Measurements from ENCODE around the gene HSPB8.

Gene HSPB8

DNA sequence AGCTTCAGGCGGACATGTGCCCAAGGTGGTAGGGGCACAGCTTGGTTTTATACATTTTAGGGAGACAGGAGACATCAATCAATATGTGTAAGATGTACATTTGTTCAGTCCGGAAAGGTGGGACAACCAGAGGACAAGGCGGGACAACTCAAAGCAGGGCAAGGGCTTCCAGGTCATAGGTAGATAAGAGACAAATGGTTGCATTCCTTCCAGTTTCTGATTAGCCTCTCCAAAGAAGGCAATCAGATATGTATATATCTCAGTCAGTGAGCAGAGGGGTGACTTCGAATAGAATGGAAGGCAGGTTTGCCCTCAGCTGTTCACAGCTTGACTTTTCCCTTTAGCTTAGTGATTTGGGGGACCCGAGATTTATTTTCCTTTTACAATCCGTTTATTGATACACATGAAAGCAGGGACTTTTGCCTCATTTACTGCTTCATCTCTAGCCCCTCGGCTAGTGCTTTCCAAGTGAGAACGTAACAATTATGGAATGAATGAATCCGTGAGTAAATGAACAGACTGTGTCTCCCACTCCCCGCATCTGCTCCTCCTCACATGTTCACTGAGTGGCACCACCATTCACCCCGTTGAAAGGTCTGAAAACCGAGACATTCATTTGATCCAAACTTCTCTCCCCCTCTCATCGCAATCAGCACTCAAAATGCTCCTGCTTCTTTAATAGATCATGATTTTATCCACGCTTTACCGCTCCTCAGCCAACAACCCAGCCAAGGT lies 6.9 kb upstream of the HSPB8 start:
- DNase-seq, result no peak

DNA sequence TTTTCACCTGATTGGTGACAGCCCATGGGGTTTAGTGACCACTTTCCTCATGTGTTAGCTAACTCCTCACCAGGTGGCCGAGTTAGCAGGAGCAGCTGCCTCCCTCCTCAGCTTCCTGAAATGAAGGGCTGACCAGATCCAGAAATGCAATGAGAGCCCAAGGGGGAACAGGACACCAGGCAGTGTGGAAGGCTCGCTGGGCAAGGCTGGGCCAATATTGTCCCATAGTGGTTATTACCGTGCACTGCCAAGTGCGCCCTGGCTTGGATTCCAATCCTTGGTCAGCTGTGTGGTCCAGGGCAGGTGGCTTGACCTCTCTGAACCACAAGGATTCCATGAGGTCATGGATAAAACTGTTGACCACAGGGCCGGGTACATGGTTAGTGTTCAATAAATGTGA lies 3.6 kb upstream of the HSPB8 start:
- no peak for DNase-seq

DNA sequence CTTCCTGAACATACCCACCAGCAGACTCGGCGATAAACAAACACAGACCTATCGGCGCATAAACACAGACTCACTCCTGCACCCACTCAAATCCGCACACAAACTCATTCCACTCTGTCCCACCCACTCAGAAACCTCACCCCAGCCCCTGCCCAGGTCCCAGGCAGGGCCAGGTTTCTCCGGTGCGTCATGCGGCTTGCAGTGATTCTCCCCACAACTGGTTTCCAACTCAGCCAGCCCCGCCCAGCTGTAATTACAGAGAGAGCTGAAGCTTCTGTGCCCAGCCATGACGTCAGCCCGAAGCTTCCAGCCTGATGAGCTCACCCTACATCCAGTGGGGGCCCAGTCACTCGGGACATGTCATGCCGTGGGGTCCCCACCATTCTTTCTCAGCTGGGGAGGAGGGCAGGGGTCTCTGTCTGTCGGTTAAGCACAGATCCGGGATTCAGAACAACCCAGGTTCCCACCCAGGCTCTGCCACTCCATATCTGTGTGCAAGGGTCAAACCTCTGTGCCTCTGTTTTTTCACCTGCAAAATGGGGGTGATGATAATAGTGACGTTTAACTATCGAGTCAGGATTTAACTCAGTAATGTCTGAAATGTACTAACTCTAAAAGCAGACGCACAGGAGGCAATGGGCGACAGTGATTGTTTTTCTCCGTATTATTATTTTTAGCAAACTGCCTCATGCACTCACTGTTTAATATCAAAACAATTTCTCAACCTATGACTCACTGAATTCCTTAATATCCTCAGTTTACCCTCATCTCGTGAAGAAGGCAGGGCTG lies 2.3 kb upstream of the HSPB8 start:
- DNase-seq, result no peak

DNA sequence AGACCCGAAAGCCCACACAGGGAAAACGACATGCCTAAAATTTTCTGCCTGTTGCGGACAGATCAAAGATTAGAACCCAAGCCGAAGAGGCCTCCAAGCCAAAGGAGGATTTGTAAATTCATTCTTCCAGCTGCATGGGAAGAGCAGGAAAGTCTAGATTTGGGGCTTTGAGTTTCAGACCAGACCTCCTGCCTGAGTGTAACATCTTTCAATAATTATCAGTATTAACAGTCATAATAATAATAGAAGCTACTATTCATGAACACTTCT lies 1.7 kb upstream of the HSPB8 start:
- no peak for DNase-seq

DNA sequence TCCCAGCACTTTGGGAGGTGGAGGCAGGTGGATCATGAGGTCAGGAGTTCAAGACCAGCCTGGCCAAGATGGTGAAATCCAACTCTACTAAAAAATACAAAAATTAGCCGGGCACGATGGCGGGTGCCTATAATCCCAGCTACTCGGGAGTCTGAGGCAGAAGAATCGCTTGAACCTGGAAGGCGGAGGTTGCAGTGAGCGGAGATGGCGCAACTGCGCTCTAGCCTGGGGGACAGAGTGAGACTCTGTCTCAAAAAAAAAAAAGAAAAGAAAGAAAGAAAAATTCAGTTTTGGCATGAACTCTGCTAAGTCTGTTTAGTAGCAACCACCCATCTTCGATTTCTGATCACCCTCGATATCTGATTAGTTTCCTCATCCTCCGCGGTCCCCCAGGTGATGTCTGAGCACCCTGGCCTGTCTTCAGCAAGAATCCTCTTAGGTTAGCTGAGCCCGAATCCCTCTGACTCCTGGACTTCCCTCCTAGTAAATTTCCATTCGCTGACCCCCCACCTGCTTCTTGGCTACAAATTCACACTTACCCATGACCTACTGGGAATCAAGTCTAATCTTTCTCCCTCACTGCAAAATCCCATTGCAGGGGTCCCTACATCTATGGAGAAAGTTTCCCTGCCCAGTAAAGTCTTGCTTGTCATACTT lies 879 bp upstream of the HSPB8 start:
- no peak for DNase-seq

DNA sequence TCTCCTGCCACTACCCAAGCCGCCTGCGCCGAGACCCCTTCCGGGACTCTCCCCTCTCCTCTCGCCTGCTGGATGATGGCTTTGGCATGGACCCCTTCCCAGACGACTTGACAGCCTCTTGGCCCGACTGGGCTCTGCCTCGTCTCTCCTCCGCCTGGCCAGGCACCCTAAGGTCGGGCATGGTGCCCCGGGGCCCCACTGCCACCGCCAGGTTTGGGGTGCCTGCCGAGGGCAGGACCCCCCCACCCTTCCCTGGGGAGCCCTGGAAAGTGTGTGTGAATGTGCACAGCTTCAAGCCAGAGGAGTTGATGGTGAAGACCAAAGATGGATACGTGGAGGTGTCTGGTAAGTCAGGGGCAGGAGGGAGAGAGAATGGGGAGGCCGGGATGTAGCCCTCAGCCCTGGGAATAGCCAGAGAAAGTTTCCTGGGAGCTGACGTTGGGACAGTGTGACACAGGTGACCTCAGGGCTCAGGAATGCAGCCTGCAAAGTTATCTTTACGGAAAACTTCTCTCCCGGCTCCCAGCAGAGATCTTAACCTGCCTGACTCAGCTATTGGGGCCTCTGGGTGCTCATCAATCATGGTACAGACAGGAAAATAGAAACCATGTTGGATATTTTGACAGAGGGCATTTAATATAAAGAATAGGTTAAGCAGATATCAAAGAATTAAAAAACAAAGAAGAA lies 747 bp downstream of the HSPB8 start:
- DNase-seq, result no peak

DNA sequence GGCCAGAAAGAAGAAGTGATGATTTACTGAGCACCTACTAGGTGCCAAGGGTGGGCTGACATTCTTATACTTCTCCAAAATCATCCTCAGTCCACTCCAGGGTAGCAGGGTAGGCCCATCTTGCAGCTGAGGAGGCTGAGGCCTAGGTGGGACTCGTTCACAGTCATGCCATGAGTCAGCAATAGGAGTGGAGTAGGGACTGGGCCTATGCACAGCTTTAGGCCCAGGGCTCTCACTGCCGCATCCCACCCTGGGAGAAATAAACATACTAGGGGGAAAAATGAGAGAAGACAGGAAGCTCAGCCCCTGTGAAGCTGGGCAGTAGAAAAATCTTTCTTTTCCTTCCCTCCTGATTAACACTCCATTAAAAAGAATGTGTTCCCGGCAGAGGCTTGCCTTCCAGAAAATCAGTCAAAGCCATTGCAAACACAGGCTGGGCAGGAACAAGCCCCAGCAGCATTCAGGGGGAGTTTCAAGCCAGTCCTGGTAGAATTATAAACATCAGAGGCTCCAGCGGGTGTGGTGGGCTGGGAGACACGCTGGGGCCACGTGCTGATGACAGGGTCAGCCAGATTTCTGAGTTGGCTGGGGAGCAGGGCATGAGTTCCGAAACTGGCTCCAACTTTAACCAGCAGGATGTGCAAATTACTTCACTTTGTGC lies 1.8 kb downstream of the HSPB8 start:
- DNase-seq, result no peak

DNA sequence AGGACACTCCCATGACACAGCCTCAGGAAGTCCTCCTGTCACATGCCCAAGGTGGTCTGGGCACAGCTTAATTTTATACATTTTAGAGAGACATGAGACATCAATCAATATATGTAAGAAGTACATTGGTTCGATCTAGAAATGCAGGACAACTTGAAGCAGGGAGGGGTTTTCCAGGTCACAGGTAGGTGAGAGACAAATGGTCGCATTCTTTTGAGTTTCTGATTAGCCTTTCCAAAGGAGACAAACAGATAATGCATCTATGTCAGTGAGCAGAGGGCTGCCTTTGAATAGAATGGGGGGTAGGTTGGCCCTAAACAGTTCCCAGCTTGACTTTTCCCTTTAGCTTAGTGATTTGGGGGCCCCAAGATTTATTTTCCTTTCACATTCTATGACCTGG lies 2.5 kb downstream of the HSPB8 start:
- no peak for DNase-seq

DNA sequence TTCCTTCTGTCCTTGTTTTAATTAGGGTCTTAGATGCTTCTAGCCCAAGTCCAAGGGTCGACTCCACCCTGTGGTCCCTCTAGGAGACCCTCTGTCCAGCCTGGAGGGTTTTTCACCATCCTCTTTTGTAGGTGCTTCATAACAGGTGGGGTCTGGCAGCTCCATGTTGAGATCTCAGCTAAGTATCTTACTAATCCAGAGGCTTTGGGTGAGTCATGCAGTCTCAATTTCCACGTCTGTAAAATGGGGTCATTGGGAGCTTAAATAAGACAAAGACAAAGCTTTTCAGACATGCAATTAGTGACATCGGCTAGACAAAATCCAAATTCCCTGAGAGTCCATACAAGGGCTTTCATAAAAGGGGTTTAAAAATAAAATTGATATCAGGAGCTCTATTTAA lies 3.2 kb downstream of the HSPB8 start:
- DNase-seq, result no peak

DNA sequence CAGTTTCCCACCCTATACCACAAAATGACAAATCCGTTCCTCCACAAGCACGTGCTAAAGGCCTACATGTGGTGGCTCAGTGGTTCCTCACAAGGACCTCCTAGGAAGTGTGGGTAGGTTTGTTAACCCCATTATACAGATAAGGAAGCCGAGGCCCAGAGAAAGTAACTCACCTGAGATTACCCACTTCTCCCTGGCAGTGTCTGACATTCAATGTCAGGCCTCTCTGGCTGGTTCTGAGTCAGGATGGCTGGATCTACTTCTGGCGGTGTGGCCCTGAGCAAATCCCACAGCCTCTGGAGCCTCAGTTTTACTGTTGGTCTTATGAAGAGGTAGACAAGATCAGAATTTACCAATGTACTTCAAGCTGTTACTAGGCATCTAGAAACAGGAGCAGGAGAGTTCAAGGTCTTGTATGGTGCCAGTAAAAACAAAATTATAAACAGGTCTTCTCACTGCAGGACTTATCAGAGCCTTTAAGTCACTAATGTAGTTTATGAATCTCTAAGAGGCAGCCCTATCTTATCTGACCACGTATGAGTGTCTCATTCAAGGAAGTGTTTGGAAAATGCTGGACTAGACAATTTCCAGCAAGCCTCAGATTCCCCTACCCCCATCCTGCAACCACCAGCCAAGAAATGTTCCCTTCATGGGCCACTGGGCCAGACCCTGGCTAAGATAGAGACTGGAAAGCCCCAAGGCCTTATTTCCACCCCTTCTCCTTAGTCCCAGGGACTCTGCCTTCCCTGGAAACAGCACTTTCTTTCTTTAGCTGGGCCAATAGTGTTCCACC lies 4.2 kb downstream of the HSPB8 start:
- no peak for DNase-seq

DNA sequence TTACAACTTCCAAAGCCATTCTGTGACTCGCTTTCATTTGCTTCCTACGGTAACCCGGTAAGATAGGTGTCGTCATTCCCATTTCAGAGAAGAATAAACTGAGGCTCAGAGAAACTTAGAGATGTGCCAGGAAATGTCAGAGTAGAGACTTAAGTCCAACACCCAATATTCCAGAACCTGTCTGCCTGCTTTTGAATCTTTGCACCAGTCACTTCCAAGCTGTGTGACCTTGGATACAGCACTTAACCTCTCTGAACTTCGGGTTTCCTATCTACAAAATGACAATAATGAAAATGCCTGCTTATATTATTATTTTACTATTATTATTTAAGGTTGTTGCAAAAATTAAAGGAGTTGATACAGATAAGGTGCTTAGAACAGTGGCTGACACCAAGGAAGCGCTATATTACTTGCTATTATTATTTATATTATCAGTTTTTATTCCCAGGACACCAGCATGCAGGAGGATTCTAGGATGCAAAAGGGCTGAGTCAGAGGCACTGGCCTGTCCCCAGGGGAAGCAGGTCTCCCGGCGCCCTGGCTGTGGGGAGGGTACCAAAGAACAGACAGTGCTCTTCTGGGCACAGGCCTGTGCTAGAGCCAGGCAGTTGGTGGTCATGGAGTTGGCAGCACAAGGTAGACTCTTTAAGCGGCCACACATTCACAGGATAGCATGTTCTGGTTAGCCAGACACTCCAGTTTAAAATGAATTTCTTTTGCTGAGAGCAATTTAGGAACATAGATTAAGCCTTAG lies 5.4 kb downstream of the HSPB8 start:
- no peak for DNase-seq

DNA sequence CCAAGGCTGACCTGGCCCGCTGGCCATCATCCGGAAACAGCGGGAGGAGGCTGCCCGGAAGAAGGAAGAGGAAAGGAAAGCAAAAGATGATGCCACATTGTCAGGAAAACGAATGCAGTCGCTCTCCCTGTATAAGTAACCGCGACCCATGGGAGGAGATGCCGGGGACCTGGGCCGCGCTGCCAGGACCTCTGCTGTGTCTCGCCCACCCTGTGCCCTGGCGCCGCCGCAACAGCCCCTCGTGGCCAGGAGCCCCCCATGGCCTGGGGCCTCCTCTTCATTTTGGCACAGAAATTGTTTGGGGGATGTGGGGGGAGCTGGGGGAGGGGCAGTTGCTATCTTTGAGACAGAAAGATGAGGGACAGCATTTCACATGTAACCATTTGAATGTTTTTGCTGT lies 16.5 kb downstream of the HSPB8 start:
- no peak for DNase-seq

DNA sequence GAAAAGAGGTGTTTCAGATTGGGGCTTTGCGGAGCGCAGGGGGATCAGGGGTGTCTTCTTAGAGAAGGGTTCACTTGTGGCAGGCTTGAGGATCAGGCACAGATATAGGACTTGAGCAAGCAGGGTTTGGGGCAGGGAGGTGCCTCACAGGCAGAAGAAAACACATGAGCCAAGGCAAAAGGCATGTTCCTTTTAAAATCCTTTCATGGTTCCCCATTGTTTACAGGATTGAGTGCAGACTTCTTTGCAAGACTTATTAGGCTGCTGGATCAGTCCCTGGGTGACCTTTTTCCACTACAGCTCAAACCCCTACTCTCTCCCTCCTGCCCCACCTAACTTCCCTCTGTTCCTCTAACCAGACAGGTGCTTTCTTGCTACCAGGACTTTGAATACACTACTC lies 19.7 kb downstream of the HSPB8 start:
- no peak for DNase-seq

DNA sequence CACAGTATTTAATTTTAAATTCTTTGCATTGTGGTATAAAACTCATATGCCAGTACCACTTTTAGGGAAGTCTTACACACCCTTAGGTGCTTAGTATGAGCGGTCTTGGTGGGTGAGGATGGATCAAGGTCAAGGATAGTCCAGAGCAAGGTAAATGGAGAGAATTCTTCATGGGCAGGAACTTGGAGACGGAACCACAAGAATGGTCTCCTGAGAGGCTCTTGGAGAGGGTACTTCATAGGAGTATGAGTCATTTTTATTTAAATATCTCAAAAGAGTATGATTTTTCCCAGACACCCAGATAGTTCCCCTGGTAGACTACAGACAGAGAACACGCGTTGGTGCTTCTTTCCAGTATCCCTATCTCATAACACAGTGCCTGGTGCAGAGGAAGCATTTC lies 21.9 kb downstream of the HSPB8 start:
- DNase-seq, result no peak

DNA sequence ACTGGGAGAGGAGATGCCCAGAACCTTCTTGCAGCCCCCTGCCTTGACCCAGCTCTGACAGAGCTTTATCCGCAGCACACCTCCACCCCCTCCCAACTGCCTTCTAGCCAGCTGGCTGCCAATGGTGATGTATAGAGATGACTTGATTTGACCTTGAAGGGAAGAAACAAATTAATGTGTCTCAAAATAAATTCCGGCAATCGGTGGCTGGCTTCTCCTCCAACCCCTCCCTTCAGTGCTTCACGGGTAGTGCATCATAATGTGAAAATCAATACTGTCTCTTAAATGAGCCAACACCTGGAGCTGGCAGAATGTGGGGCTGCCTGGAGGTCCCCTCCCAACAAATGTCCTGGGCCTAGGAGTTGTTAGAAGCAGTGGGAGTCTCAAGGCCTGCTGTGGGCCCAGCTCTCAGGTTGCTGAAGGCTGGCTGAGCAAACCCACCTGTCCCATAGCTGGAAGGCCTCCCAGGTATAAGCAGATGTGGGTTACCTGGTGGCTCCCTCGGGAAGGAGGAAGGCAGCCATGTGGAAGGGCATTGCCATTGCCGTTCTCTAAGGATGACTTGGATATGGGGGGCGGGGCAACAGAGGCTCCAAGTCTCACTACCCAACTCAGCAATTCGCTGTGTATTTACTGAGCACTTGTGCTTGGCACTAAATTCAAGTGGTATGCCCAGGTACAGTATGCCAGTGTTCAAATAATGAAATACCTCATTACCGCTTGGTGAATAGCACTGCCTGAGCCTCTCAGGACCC lies 23.2 kb downstream of the HSPB8 start:
- DNase-seq, result no peak

DNA sequence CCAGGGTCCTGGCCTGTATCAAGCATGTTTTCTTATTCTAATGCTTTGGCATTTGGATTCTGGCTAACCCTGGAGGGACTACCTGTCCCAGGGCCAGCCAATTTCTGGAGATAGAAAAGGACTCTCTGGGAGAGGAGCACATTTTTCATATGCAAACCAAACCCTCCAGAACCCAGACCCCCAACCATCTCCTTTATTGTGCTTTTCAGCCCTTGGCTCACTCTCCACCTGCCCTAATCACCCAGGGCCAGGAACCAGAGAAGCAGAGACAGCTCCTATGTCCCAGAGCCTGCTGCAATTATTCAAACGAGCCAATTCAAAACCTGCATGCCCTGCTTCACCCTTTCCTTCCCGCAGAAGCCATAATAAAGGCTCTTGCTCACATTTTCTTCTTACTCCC lies 23.8 kb downstream of the HSPB8 start:
- DNase-seq, result no peak

DNA sequence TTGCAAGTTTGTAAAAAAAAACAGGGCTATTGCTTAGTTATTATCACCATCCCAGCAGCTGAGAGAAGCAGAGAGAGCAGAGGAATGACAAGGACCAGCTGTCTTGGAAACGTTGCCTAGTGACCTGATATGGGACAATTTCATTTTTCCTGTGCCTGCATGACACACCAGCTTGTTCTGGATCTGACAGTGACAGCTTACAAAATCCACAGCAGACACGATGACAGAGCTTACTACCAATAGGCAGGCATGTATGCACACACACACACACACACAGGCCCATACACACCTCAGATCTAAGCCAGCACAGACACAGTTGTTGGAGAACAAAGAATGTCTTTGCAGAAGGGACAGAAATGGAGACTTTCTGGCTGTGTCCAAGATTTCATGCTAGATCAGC lies 25.4 kb downstream of the HSPB8 start:
- no peak for DNase-seq

DNA sequence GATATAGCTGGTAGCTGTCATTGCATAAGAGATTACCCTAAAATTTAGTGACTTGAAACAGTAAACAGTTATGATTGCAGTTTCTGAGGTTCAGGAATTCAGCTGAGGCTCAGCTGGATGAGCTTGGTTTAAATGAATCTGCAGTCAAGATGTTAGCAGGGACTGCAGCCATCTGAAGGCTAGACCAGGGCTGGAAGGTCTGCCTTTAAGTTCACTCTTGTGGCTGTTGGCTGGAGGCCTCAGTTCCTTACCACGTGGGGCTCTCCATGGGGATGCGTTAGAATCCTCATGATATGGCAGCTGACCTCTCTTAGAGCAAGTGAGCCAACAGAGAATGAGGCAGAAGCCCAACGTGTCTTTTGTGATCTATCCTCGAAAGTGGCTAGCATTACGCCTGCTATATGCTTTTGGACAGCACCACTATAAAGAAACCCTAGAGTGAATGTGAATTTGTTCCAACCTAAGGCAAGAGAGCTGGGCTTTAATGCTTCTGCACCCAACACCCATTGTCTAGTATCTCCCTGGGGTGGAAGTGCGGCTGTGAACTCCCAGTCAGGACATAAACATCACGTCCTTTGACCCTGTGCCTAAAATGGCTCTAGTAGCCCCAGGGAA lies 26.0 kb downstream of the HSPB8 start:
- no peak for DNase-seq

DNA sequence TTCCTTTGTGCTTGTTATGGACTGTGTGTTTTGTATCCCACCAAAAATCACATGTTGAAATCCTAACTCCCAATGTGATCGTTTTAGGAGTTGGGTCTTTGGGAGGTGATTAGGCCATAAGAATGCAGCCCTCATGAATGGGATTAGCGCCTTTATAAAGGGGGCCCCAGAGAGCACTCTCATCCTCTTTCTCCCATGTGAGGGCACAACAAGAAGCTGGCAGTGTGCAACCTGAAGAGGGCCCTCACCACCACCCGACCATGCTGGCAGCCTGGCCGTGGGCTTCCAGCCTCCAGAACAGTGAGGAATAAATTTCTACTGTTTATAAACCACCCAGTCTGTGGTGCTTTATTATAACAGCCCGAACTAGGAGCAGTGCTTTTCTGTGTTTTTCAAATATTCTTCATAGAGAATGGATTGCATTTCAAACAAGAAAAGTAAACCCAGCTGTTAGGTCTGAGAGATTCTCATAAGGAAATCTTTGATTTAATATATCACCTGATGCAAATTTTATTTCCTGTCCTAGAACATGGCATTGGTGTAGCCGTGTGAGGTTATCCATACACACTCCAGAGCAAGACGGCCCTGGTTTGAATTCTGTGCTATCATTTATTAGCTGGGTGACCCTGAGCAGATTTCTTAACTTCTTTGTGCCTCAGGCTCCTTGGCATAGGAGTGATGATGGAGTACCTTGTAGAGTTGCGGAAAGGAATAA lies 27.8 kb downstream of the HSPB8 start:
- DNase-seq, result no peak

DNA sequence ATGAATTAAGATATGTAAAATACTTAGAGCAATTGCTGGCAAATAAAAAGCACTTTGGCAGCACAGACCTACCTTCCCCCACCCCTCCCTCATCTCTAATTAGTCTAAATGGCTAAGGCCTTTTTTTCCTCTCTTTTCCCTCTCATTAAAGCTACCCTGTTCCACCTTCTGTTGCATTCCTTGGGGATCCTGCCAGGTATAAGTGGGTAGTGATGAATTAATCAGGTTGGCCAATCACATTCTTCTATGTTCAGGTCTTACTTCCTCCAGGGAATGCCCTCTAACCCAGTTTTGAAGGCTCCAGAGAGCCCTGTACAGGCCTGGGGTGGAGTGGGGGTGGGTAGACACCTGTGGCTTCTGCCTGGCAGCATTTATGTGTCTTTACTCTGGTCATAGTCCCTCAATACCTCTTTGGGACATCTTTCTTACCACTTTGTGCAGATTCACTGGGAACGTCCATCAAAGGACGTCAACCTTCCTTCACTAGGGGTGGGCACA lies 28.4 kb downstream of the HSPB8 start:
- DNase-seq, result no peak
